ENCODE results near the gene SLC17A7. TPM values are rescaled to one million over a fixed set of nuclear protein-coding genes. Genes with fewer than 3 reads are reported as not detected.

The SLC17A7 gene
- total RNA-seq, 4 donors from 2014 or later: 1.1 to 1.7 (median 1.2) TPM

DNA sequence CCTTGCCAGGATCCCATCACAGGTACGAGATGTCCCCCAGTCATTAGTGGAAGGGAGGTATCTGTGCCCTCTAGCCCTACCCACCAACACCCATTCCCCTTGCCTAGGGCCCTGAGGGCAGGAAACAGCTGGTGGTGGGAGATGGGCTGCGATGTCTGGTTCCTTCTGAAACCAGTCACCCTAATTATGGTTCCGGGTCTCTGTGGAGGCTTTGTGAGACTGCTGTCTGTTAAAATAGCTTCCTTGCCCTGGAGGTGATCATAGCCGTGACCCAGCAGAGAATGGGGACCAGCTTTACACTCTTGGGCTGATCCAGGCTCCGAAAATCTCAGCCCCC is 17.2 kb upstream of the SLC17A7 start:
- Histone ChIP-seq H3K27me3 (no peaks in the 10 kb centered on the region), H3K4me3 (no peak overlapping the region), H3K4me1 (peaks cover 0 to 34% (median 16%) of the 10 kb centered on the region in 3 donors), H3K27ac (peak overlapping the region in 3 of 4 donors; percentile 31 to 73 (median 69)), H3K36me3 (peaks cover 0 to 48% of the 10 kb centered on the region in 2 donors), H3K9me3 (no peaks in the 10 kb centered on the region)
- TF ChIP-seq POLR2A (IDR thresholded peaks at IDR 0.05): no peak
- TF ChIP-seq, protein P1, sequence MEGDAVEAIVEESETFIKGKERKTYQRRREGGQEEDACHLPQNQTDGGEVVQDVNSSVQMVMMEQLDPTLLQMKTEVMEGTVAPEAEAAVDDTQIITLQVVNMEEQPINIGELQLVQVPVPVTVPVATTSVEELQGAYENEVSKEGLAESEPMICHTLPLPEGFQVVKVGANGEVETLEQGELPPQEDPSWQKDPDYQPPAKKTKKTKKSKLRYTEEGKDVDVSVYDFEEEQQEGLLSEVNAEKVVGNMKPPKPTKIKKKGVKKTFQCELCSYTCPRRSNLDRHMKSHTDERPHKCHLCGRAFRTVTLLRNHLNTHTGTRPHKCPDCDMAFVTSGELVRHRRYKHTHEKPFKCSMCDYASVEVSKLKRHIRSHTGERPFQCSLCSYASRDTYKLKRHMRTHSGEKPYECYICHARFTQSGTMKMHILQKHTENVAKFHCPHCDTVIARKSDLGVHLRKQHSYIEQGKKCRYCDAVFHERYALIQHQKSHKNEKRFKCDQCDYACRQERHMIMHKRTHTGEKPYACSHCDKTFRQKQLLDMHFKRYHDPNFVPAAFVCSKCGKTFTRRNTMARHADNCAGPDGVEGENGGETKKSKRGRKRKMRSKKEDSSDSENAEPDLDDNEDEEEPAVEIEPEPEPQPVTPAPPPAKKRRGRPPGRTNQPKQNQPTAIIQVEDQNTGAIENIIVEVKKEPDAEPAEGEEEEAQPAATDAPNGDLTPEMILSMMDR (IDR thresholded peaks at IDR 0.05): no peak
- TF ChIP-seq POLR2AphosphoS5 (IDR thresholded peaks at IDR 0.05): no peak
- TF ChIP-seq EP300 (IDR thresholded peaks at IDR 0.05): no peak
- 83% methylated on average over 1 of the region's 5 CpGs; no CpG with 5 or more reads in 1 of the 2 donors for WGBS, 2 donors (ENCODE audit: low coverage in 1 of 2)
- no peak for ATAC-seq

DNA sequence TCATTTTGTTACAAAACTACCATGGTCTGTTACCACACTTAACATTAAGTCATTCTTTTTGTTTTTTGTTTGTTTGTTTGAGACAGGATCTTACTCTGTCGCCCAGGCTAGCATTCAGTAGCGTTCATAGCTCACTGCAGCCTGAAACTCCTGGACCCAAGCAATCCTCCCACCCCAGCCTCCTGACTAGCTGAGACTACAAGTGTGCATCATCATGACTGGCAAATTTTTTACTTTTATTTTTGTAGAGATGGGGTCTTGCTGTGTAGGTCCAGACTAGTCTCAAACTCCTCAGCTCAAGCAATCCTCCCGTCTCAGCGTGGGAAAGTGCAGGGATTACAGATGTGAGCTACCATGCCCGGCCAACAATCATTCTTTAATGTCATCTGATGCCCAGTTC is 15.0 kb upstream of the SLC17A7 start:
- TF ChIP-seq EP300 (IDR thresholded peaks at IDR 0.05) (no peak), POLR2A (IDR thresholded peaks at IDR 0.05) (no peak), POLR2AphosphoS5 (IDR thresholded peaks at IDR 0.05) (no peak)
- TF ChIP-seq, protein P1 (IDR thresholded peaks at IDR 0.05): no peak
- Histone ChIP-seq H3K27me3 (no peaks in the 10 kb centered on the region), H3K27ac (peak overlapping the region in 3 of 4 donors; percentile 51 to 73 (median 69)), H3K36me3 (peaks cover 0 to 35% of the 10 kb centered on the region in 2 donors), H3K4me3 (no peak overlapping the region), H3K4me1 (peaks cover 0 to 46% (median 16%) of the 10 kb centered on the region in 3 donors), H3K9me3 (no peaks in the 10 kb centered on the region)
- no peak for ATAC-seq
- WGBS, 2 donors (ENCODE audit: low coverage in 1 of 2): 67 to 81% methylated on average over 4 to 5 of the region's 5 CpGs

DNA sequence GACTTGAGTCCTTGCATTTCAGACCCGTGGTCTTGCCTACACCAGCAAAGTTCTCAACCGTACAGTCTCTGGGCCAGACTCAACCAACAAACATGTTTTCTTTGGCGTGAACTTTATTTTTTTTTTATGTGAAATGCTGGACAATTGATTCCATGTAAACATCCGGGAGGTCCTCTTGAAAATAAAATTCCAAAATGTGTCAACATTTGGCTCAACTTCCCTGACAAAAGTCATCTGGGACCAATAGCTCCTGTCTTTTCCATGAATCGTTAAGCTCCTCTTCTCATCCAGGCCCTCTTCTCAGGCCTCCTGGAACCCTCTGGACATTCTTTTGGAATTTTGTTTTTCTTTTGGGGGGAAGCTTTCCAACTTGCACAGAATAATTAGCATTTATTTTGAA is 14.4 kb upstream of the SLC17A7 start:
- Histone ChIP-seq H3K9me3 (no peaks in the 10 kb centered on the region), H3K27ac (peak overlapping the region in 3 of 4 donors; percentile 51 to 73 (median 69)), H3K36me3 (peaks cover 0 to 32% of the 10 kb centered on the region in 2 donors), H3K4me1 (peaks cover 0 to 51% (median 16%) of the 10 kb centered on the region in 3 donors), H3K27me3 (no peaks in the 10 kb centered on the region), H3K4me3 (no peak overlapping the region)
- TF ChIP-seq POLR2AphosphoS5 (IDR thresholded peaks at IDR 0.05) (peak; percentile 12), POLR2A (IDR thresholded peaks at IDR 0.05) (no peak)
- 52 to 55% methylated on average over 5 of the region's 5 CpGs for WGBS, 2 donors (ENCODE audit: low coverage in 1 of 2)
- ATAC-seq: no peak

DNA sequence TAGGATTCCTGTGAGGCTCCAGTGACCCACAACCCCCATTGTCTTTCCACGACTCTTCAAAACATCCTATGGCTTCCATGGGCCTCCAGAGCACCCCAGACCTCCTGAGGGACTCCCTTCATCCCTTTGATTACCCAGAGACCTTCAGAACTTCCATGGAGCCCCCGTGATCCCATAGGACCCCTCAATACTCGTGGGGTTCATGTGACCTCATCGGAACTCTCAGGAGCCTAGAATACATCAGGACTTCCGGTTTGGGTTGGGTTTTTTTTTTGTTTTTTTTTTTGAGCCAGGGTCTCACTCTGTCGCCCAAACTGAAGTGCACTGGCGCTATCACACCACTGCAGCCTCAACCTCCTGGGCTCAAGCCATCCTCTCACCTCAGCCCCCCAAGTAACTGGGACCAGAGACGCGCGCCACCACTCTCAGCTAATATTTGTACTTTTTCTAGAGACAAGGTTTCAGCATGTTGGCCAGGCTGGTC is 12.5 kb upstream of the SLC17A7 start:
- Histone ChIP-seq H3K9me3 (no peaks in the 10 kb centered on the region), H3K36me3 (peaks cover 0 to 29% of the 10 kb centered on the region in 2 donors), H3K27ac (peak overlapping the region; percentile 95 to 100 (median 96)), H3K4me3 (peak overlapping the region; percentile 49 to 81), H3K27me3 (no peaks in the 10 kb centered on the region), H3K4me1 (peaks cover 0 to 61% (median 21%) of the 10 kb centered on the region in 3 donors)
- TF ChIP-seq EP300 (IDR thresholded peaks at IDR 0.05): no peak
- TF ChIP-seq POLR2A (IDR thresholded peaks at IDR 0.05): no peak
- TF ChIP-seq, protein P1 (IDR thresholded peaks at IDR 0.05): no peak
- no peak for TF ChIP-seq POLR2AphosphoS5 (IDR thresholded peaks at IDR 0.05)
- whole genome bisulfite sequencing, 2 donors (ENCODE audit: low coverage in 1 of 2): 15 to 31% methylated on average over 4 to 8 of the region's 10 CpGs
- ATAC-seq: no peak

DNA sequence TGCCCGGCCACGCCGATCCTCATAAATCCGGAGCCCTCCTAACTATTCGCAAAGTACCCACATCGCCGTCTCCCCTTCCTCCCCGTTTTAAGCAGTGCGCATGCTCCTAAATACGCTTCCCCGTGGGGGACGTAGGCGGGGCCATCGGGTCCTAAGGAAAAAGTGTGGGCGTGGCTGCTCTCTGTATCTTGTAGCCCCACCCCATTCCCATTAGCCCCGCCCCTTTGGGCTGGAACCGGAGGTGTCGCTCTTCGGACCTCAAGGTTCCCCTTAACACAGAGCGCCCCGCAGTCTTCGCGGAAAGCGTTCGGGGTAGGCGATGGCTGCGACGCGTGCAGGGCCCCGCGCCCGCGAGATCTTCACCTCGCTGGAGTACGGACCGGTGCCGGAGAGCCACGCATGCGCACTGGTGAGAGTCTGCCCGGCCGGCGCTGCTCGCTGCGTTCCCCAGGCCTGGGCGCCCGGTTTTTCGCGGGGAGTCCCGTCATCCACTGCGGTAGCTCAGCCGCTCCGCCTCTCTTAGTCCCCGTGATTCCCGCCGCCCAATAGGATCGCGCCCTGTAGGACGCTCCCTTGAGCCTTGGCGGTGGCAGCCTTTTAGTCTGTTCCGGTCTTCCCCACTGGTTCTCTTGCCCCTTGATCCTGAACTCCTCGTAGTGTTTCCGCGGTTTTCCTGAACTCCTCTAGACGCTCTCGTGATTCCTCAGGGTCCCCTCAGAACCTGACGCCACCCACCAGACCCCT is 11.9 kb upstream of the SLC17A7 start, which contains the start of gene ALDH16A1:
Gene ALDH16A1, plus strand, starts transcription at position 213 of the 744 bp plus-strand sequence. Its CDS starts 107 bp downstream, at position 320.
- TF ChIP-seq, protein P1 (IDR thresholded peaks at IDR 0.05): peak in 1 of 4 experiments; percentile 2
- TF ChIP-seq POLR2A (IDR thresholded peaks at IDR 0.05) (peak; percentile 67 to 83), POLR2AphosphoS5 (IDR thresholded peaks at IDR 0.05) (peak; percentile 91), EP300 (IDR thresholded peaks at IDR 0.05) (no peak)
- Histone ChIP-seq H3K4me3 (peak within 1 kb of the TSS; percentile 81 to 86), H3K4me1 (peaks cover 0 to 61% (median 21%) of the 10 kb centered on the region in 3 donors), H3K9me3 (no peaks in the 10 kb centered on the region), H3K27me3 (no peaks in the 10 kb centered on the region), H3K27ac (peak within 1 kb of the TSS; percentile 95 to 100 (median 96)), H3K36me3 (peaks cover 0 to 29% of the 10 kb centered on the region in 2 donors)
- ATAC-seq: peak; percentile 94
- WGBS, 2 donors (ENCODE audit: low coverage in 1 of 2): 0 to 1% methylated on average over 8 to 30 of the region's 66 CpGs
